ENCODE data around the gene HRH2. TPM values are rescaled to one million over a fixed set of nuclear protein-coding genes. Genes with fewer than 3 reads are reported as not detected.
A peak's percentile ranks its signal among the peaks of the same experiment; 100 is the strongest.

HRH2 gene
- total RNA-seq, 3 donors from 2014 or later (not counting 1 experiment from before 2014, with no cell fraction given): 1.4 to 13.9 (median 3.1) TPM

DNA sequence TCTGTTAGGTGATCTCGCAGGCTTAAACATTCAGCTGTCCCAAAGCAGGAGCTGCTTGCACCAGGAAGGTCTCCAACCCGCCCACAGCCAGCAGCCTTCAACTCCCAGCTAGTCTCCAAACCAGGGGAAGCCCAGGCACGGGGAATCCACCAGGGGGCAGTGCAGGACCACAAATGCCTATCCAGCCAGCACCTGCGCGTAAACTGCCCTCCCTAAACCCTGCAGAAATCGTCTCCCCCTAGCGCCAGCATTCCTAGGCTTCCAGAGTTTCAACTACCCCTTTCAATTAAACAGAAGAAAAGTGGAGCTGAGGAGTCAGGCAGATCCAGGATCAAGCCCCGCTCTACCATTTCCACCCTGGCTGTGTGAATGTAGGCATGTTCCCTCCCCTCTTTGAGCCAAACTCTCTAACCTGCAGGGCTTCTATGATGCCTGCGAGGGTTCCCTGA, 72.0 kb downstream of the HRH2 start:
- WGBS (ENCODE audit: insufficient coverage): 6% methylated on average over 8 of the region's 9 CpGs
- no peak overlapping the region for H3K27ac ChIP-seq (ENCODE audit: low read length)
- no peaks in the 10 kb centered on the region for H3K36me3 ChIP-seq (ENCODE audit: control insufficient read depth, insufficient read depth, low read length)
- H3K36me3 Mint-ChIP-seq: no peaks in the 10 kb centered on the region
- peaks cover 29 to 32% of the 10 kb centered on the region in 2 donors for H3K27me3 Mint-ChIP-seq (ENCODE audit: low read depth in 2 of 2)
- no peak overlapping the region for H3K4me3 Mint-ChIP-seq
- peaks cover 6% of the 10 kb centered on the region for H3K27me3 ChIP-seq (ENCODE audit: control insufficient read depth, insufficient read depth, low read length)
- intact Hi-C loops (cut with micrococcal nuclease): loop anchor here (2.0 to 10.0 kb wide), 2 partner anchors 845 to 867 kb away; no protein-coding TSS in a partner anchor
- H3K4me3 ChIP-seq (ENCODE audit: low read length): no peak overlapping the region
- peak; percentile 83 to 92 for DNase-seq
- H3K9me3 ChIP-seq (ENCODE audit: control insufficient read depth, insufficient read depth, low read length): no peaks in the 10 kb centered on the region
- no peak overlapping the region for H3K27ac Mint-ChIP-seq
- peak; percentile 82 to 96 (median 86) for ATAC-seq
- TF ChIP-seq, protein P1, sequence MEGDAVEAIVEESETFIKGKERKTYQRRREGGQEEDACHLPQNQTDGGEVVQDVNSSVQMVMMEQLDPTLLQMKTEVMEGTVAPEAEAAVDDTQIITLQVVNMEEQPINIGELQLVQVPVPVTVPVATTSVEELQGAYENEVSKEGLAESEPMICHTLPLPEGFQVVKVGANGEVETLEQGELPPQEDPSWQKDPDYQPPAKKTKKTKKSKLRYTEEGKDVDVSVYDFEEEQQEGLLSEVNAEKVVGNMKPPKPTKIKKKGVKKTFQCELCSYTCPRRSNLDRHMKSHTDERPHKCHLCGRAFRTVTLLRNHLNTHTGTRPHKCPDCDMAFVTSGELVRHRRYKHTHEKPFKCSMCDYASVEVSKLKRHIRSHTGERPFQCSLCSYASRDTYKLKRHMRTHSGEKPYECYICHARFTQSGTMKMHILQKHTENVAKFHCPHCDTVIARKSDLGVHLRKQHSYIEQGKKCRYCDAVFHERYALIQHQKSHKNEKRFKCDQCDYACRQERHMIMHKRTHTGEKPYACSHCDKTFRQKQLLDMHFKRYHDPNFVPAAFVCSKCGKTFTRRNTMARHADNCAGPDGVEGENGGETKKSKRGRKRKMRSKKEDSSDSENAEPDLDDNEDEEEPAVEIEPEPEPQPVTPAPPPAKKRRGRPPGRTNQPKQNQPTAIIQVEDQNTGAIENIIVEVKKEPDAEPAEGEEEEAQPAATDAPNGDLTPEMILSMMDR (IDR thresholded peaks at IDR 0.05): peak; percentile 92
- H3K4me1 Mint-ChIP-seq: peaks cover 7% of the 10 kb centered on the region in 2 donors
- no peaks in the 10 kb centered on the region for H3K9me3 Mint-ChIP-seq
- H3K4me1 ChIP-seq (ENCODE audit: control insufficient read depth, insufficient read depth, low read length): peaks cover 7% of the 10 kb centered on the region

DNA sequence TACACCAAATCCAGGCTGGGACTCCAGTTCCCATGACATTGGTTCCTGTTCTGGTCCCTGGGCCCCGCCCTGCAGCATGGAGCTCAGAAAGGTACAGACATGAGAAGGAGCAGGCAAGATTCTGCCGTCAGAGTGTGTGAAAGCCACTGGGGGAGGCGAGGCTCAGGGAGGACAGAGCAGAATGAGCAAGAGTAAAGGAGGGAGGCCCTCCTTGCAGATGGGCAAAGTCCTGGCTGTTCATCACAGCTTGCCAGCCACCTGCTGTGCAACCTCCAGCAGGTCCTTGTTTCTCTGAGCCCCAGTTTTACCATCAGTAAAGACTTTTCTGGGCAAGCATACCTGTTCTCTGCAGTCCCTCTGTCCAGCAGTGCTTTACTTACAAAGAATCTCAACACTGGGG, 73.3 kb downstream of the HRH2 start:
- H3K27ac ChIP-seq (ENCODE audit: low read length): no peak overlapping the region
- peaks cover 7% of the 10 kb centered on the region for H3K4me1 ChIP-seq (ENCODE audit: control insufficient read depth, insufficient read depth, low read length)
- H3K36me3 ChIP-seq (ENCODE audit: control insufficient read depth, insufficient read depth, low read length): no peaks in the 10 kb centered on the region
- TF ChIP-seq, protein P1 (IDR thresholded peaks at IDR 0.05): no peak
- no peak overlapping the region for H3K4me3 Mint-ChIP-seq
- no peak overlapping the region for H3K27ac Mint-ChIP-seq
- peaks cover 6% of the 10 kb centered on the region for H3K27me3 ChIP-seq (ENCODE audit: control insufficient read depth, insufficient read depth, low read length)
- ATAC-seq (no peak), DNase-seq (no peak)
- 85% methylated on average over 3 of the region's 3 CpGs for WGBS (ENCODE audit: insufficient coverage)
- peaks cover 24 to 29% of the 10 kb centered on the region in 2 donors for H3K27me3 Mint-ChIP-seq (ENCODE audit: low read depth in 2 of 2)
- intact Hi-C loops (cut with micrococcal nuclease): loop anchor here (2.0 kb wide), 1 partner anchor 866 kb away; no protein-coding TSS in a partner anchor
- no peaks in the 10 kb centered on the region for H3K36me3 Mint-ChIP-seq
- H3K4me3 ChIP-seq (ENCODE audit: low read length): no peak overlapping the region
- peaks cover 7% of the 10 kb centered on the region in 2 donors for H3K4me1 Mint-ChIP-seq
- H3K9me3 ChIP-seq (ENCODE audit: control insufficient read depth, insufficient read depth, low read length): no peaks in the 10 kb centered on the region
- H3K9me3 Mint-ChIP-seq: no peaks in the 10 kb centered on the region

DNA sequence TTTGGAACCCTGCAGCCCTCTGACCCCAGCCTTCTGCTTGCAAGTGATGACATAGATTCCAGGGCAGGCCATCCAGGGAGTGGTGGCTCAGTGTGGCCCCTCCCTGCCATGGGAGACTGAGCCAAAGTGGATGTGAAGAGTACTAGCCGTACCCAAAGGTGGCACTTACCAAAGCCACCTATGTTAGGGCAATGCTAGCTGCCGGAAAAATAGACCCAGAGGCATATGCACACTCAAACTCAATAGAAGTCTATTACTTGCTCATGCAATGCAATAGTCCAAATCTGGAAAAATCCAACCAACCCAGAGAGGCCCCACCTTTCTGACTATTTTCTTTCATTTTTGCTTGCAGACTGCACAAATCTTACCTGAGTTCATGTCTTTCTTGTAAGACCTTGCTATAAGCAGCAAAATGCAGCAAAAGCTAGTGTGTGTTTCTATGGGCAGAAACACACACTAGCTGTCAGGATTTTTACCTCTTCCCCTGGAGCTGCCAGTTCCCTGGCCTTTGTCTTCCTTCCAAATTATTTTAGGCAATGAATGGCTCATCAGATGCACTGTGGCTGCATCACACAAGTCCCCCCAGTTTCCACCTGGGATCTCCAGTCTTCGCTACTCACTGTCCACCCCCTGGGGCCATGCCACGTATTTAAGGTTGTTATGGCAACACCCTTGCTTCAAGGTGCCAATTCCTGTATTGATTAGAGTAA, 74.0 kb downstream of the HRH2 start:
- peaks cover 23 to 29% of the 10 kb centered on the region in 2 donors for H3K27me3 Mint-ChIP-seq (ENCODE audit: low read depth in 2 of 2)
- no peak overlapping the region for H3K27ac Mint-ChIP-seq
- TF ChIP-seq, protein P1 (IDR thresholded peaks at IDR 0.05): no peak
- intact Hi-C loops (cut with micrococcal nuclease): loop anchor here (2.0 kb wide), 1 partner anchor 865 kb away; no protein-coding TSS in a partner anchor
- no peaks in the 10 kb centered on the region for H3K9me3 Mint-ChIP-seq
- peaks cover 7% of the 10 kb centered on the region in 2 donors for H3K4me1 Mint-ChIP-seq
- Histone ChIP-seq H3K36me3 (ENCODE audit: control insufficient read depth, insufficient read depth, low read length) (no peaks in the 10 kb centered on the region), H3K4me3 (ENCODE audit: low read length) (no peak overlapping the region), H3K27ac (ENCODE audit: low read length) (no peak overlapping the region), H3K27me3 (ENCODE audit: control insufficient read depth, insufficient read depth, low read length) (peaks cover 6% of the 10 kb centered on the region), H3K9me3 (ENCODE audit: control insufficient read depth, insufficient read depth, low read length) (no peaks in the 10 kb centered on the region), H3K4me1 (ENCODE audit: control insufficient read depth, insufficient read depth, low read length) (peaks cover 7% of the 10 kb centered on the region)
- H3K4me3 Mint-ChIP-seq: no peak overlapping the region
- ATAC-seq (no peak), DNase-seq (no peak)
- 92% methylated on average over 4 of the region's 4 CpGs for WGBS (ENCODE audit: insufficient coverage)
- no peaks in the 10 kb centered on the region for H3K36me3 Mint-ChIP-seq
